ENCODE results near the gene BIN1. TPM values are rescaled to one million over a fixed set of nuclear protein-coding genes. Genes with fewer than 3 reads are reported as not detected.

Gene BIN1
- total and polyA plus RNA-seq, 4 donors, result 15.4 to 37.9 (median 21.6) TPM

GRCh38 chr2:127138281-127138680, 31.3 kb upstream of the BIN1 start:
- no peak overlapping the region for H3K27ac ChIP-seq (ENCODE audit: low read depth in 1 of 2, low read length in 2 of 2)
- H3K9me3 ChIP-seq (ENCODE audit: control insufficient read depth, low read length), result no peaks in the 10 kb centered on the region
- no peak for DNase-seq
- no peak for ATAC-seq (ENCODE audit: low FRiP score)
- H3K4me3 ChIP-seq (ENCODE audit: low read length in 2 of 2), result no peak overlapping the region
- no peaks in the 10 kb centered on the region for H3K4me1 ChIP-seq (ENCODE audit: control insufficient read depth in 1 of 2, insufficient read depth in 2 of 2, low read length in 2 of 2)
- intact Hi-C loops (cut with DNase I), result no loop called here
- 93% methylated on average over 12 of the region's 12 CpGs for WGBS, 2 donors
- H3K27me3 ChIP-seq (ENCODE audit: control insufficient read depth in 1 of 2, insufficient read depth in 2 of 2, low read length in 1 of 2), result no peaks in the 10 kb centered on the region
- H3K36me3 ChIP-seq (ENCODE audit: control insufficient read depth in 1 of 2, insufficient read depth in 2 of 2, low read length in 1 of 2), result no peaks in the 10 kb centered on the region

- ATAC-seq (ENCODE audit: low FRiP score) (no peak), DNase-seq (no peak)
- WGBS, 2 donors, result 87 to 95% methylated on average over 15 of the region's 15 CpGs
- Histone ChIP-seq H3K36me3 (ENCODE audit: control insufficient read depth in 1 of 2, insufficient read depth in 2 of 2, low read length in 1 of 2) (no peaks in the 10 kb centered on the region), H3K9me3 (ENCODE audit: control insufficient read depth, low read length) (no peaks in the 10 kb centered on the region), H3K27ac (ENCODE audit: low read depth in 1 of 2, low read length in 2 of 2) (no peak overlapping the region), H3K4me3 (ENCODE audit: low read length in 2 of 2) (no peak overlapping the region), H3K4me1 (ENCODE audit: control insufficient read depth in 1 of 2, insufficient read depth in 2 of 2, low read length in 2 of 2) (no peaks in the 10 kb centered on the region), H3K27me3 (ENCODE audit: control insufficient read depth in 1 of 2, insufficient read depth in 2 of 2, low read length in 1 of 2) (no peaks in the 10 kb centered on the region)
- intact Hi-C loops (cut with DNase I), result no loop called here
These were observed 30.8 kb upstream of the BIN1 start for GRCh38 chr2:127137741-127138140.

- Histone ChIP-seq H3K9me3 (ENCODE audit: control insufficient read depth, low read length) (no peaks in the 10 kb centered on the region), H3K36me3 (ENCODE audit: control insufficient read depth in 1 of 2, insufficient read depth in 2 of 2, low read length in 1 of 2) (no peaks in the 10 kb centered on the region), H3K27me3 (ENCODE audit: control insufficient read depth in 1 of 2, insufficient read depth in 2 of 2, low read length in 1 of 2) (no peaks in the 10 kb centered on the region), H3K4me1 (ENCODE audit: control insufficient read depth in 1 of 2, insufficient read depth in 2 of 2, low read length in 2 of 2) (no peaks in the 10 kb centered on the region), H3K27ac (ENCODE audit: low read depth in 1 of 2, low read length in 2 of 2) (no peak overlapping the region), H3K4me3 (ENCODE audit: low read length in 2 of 2) (no peak overlapping the region)
- DNase-seq (no peak), ATAC-seq (ENCODE audit: low FRiP score) (no peak)
- intact Hi-C loops (cut with DNase I), result no loop called here
- 92 to 94% methylated on average over 12 of the region's 12 CpGs for WGBS, 2 donors
These were observed 30.3 kb upstream of the BIN1 start for GRCh38 chr2:127137225-127137624.

- H3K27ac ChIP-seq (ENCODE audit: low read depth in 1 of 2, low read length in 2 of 2), result no peak overlapping the region
- H3K36me3 ChIP-seq (ENCODE audit: control insufficient read depth in 1 of 2, insufficient read depth in 2 of 2, low read length in 1 of 2), result no peaks in the 10 kb centered on the region
- H3K4me3 ChIP-seq (ENCODE audit: low read length in 2 of 2), result no peak overlapping the region
- no peak for ATAC-seq (ENCODE audit: low FRiP score)
- peak in 1 of 2 donors; percentile 71 for DNase-seq
- intact Hi-C loops (cut with DNase I), result no loop called here
- H3K9me3 ChIP-seq (ENCODE audit: control insufficient read depth, low read length), result no peaks in the 10 kb centered on the region
- 90 to 91% methylated on average over 15 of the region's 15 CpGs for WGBS, 2 donors
- no peaks in the 10 kb centered on the region for H3K27me3 ChIP-seq (ENCODE audit: control insufficient read depth in 1 of 2, insufficient read depth in 2 of 2, low read length in 1 of 2)
- no peaks in the 10 kb centered on the region for H3K4me1 ChIP-seq (ENCODE audit: control insufficient read depth in 1 of 2, insufficient read depth in 2 of 2, low read length in 2 of 2)
These were observed 28.2 kb upstream of the BIN1 start for GRCh38 chr2:127134833-127135830.

GRCh38 chr2:127134235-127134634, 27.3 kb upstream of the BIN1 start:
- Histone ChIP-seq H3K27me3 (ENCODE audit: control insufficient read depth in 1 of 2, insufficient read depth in 2 of 2, low read length in 1 of 2) (no peaks in the 10 kb centered on the region), H3K36me3 (ENCODE audit: control insufficient read depth in 1 of 2, insufficient read depth in 2 of 2, low read length in 1 of 2) (no peaks in the 10 kb centered on the region), H3K4me3 (ENCODE audit: low read length in 2 of 2) (no peak overlapping the region), H3K9me3 (ENCODE audit: control insufficient read depth, low read length) (no peaks in the 10 kb centered on the region), H3K27ac (ENCODE audit: low read depth in 1 of 2, low read length in 2 of 2) (no peak overlapping the region), H3K4me1 (ENCODE audit: control insufficient read depth in 1 of 2, insufficient read depth in 2 of 2, low read length in 2 of 2) (no peaks in the 10 kb centered on the region)
- intact Hi-C loops (cut with DNase I), result no loop called here
- ATAC-seq (ENCODE audit: low FRiP score) (no peak), DNase-seq (no peak)
- 85% methylated on average over 4 of the region's 4 CpGs for WGBS, 2 donors

- Histone ChIP-seq H3K36me3 (ENCODE audit: control insufficient read depth in 1 of 2, insufficient read depth in 2 of 2, low read length in 1 of 2) (no peaks in the 10 kb centered on the region), H3K4me1 (ENCODE audit: control insufficient read depth in 1 of 2, insufficient read depth in 2 of 2, low read length in 2 of 2) (no peaks in the 10 kb centered on the region), H3K9me3 (ENCODE audit: control insufficient read depth, low read length) (no peaks in the 10 kb centered on the region), H3K4me3 (ENCODE audit: low read length in 2 of 2) (no peak overlapping the region), H3K27ac (ENCODE audit: low read depth in 1 of 2, low read length in 2 of 2) (no peak overlapping the region), H3K27me3 (ENCODE audit: control insufficient read depth in 1 of 2, insufficient read depth in 2 of 2, low read length in 1 of 2) (no peaks in the 10 kb centered on the region)
- DNase-seq (no peak), ATAC-seq (ENCODE audit: low FRiP score) (no peak)
- WGBS, 2 donors, result 96 to 100% methylated on average over 2 of the region's 2 CpGs
- intact Hi-C loops (cut with DNase I), result no loop called here
These were observed 26.8 kb upstream of the BIN1 start for GRCh38 chr2:127133793-127134192.

- DNase-seq, result no peak
- Histone ChIP-seq H3K4me1 (ENCODE audit: control insufficient read depth in 1 of 2, insufficient read depth in 2 of 2, low read length in 2 of 2) (no peaks in the 10 kb centered on the region), H3K4me3 (ENCODE audit: low read length in 2 of 2) (no peak overlapping the region), H3K27ac (ENCODE audit: low read depth in 1 of 2, low read length in 2 of 2) (no peak overlapping the region), H3K27me3 (ENCODE audit: control insufficient read depth in 1 of 2, insufficient read depth in 2 of 2, low read length in 1 of 2) (no peaks in the 10 kb centered on the region), H3K9me3 (ENCODE audit: control insufficient read depth, low read length) (no peaks in the 10 kb centered on the region), H3K36me3 (ENCODE audit: control insufficient read depth in 1 of 2, insufficient read depth in 2 of 2, low read length in 1 of 2) (no peaks in the 10 kb centered on the region)
- no peak for ATAC-seq (ENCODE audit: low FRiP score)
- intact Hi-C loops (cut with DNase I), result no loop called here
- 95 to 96% methylated on average over 4 of the region's 4 CpGs for WGBS, 2 donors
These were observed 23.5 kb upstream of the BIN1 start for GRCh38 chr2:127130421-127130820.

- no peaks in the 10 kb centered on the region for H3K4me1 ChIP-seq (ENCODE audit: control insufficient read depth in 1 of 2, insufficient read depth in 2 of 2, low read length in 2 of 2)
- ATAC-seq (ENCODE audit: low FRiP score) (no peak), DNase-seq (no peak)
- 63 to 76% methylated on average over 11 of the region's 11 CpGs for WGBS, 2 donors
- intact Hi-C loops (cut with DNase I), result no loop called here
- H3K27ac ChIP-seq (ENCODE audit: low read depth in 1 of 2, low read length in 2 of 2), result no peak overlapping the region
- H3K36me3 ChIP-seq (ENCODE audit: control insufficient read depth in 1 of 2, insufficient read depth in 2 of 2, low read length in 1 of 2), result no peaks in the 10 kb centered on the region
- no peak overlapping the region for H3K4me3 ChIP-seq (ENCODE audit: low read length in 2 of 2)
- H3K9me3 ChIP-seq (ENCODE audit: control insufficient read depth, low read length), result no peaks in the 10 kb centered on the region
- no peaks in the 10 kb centered on the region for H3K27me3 ChIP-seq (ENCODE audit: control insufficient read depth in 1 of 2, insufficient read depth in 2 of 2, low read length in 1 of 2)
These were observed 23.0 kb upstream of the BIN1 start for GRCh38 chr2:127129937-127130336.

- H3K9me3 ChIP-seq (ENCODE audit: control insufficient read depth, low read length), result no peaks in the 10 kb centered on the region
- no peaks in the 10 kb centered on the region for H3K4me1 ChIP-seq (ENCODE audit: control insufficient read depth in 1 of 2, insufficient read depth in 2 of 2, low read length in 2 of 2)
- no peak overlapping the region for H3K27ac ChIP-seq (ENCODE audit: low read depth in 1 of 2, low read length in 2 of 2)
- H3K27me3 ChIP-seq (ENCODE audit: control insufficient read depth in 1 of 2, insufficient read depth in 2 of 2, low read length in 1 of 2), result no peaks in the 10 kb centered on the region
- DNase-seq (no peak), ATAC-seq (ENCODE audit: low FRiP score) (no peak)
- whole genome bisulfite sequencing, 2 donors, result 54 to 55% methylated on average over 8 of the region's 8 CpGs
- intact Hi-C loops (cut with DNase I), result no loop called here
- no peaks in the 10 kb centered on the region for H3K36me3 ChIP-seq (ENCODE audit: control insufficient read depth in 1 of 2, insufficient read depth in 2 of 2, low read length in 1 of 2)
- no peak overlapping the region for H3K4me3 ChIP-seq (ENCODE audit: low read length in 2 of 2)
These were observed 21.5 kb upstream of the BIN1 start for GRCh38 chr2:127128445-127128904.
